GM12892 (cell line): ENCODE measurements around the gene ANKS1B.

Source experiments
- DNase-seq: peaks from one replicate; pipeline ENCODE4 v3.0.0; 2011; ENCODE audit not compliant: insufficient read length
- FAIRE-seq: peaks from 2 replicates; lab custom pipeline; 2011; peaks lifted over from hg19 to GRCh38; lab: Jason Lieb, UNC
- POLR2A ChIP-seq: IDR thresholded peaks from 2 replicates; pipeline ENCODE4 v1.6.1; 2011; ENCODE audit warnings: low read depth, low read length, control low read depth
- POLR2AphosphoS5 ChIP-seq: IDR thresholded peaks from 2 replicates; pipeline ENCODE4 v1.6.1; 2011; ENCODE audit warnings: low read depth, low read length, control low read depth
- TAF1 ChIP-seq: IDR thresholded peaks from 2 replicates; pipeline ENCODE4 v1.6.1; 2011; ENCODE audit warnings: low read depth, mild to moderate bottlenecking, control low read depth, low read length, borderline replicate concordance

ANKS1B gene

DNA sequence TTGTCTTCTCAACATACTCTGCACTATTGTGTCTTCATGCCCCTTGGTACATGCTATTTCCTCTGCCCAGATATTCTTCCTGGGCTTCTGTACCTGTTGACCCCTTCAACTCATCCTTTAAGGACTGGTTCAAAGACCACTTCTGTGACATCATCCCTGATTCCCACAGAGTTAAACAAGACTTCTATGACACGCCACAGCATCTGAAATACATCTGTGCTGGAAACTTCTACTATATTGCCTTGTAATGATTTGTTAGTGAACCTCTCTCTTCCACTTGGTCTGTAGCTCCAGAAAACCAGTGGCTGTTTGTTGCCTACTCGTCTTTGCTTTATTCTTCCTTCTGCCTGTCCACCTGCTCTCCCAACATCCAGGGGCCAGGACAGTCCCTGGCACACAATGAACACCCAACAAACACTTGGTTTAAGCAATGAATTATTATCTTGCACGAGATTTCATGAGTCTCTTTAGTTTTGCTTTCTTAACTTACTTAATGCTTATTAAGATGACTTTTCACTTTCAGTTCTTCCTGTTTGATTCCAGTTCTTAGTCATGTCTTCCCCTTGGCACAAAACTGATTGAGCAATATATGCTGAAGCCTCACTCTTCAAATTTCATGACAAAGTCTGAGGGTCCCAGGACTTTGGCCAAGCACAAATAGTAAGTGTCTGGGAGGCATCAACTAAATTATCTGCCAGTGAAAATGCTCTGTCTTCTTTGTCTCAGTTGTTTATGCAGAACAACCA lies 853.8 kb downstream of the ANKS1B start:
- TF ChIP-seq POLR2A (no peak), POLR2AphosphoS5 (no peak), TAF1 (no peak)
- FAIRE-seq (peak; percentile 93), DNase-seq (no peak)

DNA sequence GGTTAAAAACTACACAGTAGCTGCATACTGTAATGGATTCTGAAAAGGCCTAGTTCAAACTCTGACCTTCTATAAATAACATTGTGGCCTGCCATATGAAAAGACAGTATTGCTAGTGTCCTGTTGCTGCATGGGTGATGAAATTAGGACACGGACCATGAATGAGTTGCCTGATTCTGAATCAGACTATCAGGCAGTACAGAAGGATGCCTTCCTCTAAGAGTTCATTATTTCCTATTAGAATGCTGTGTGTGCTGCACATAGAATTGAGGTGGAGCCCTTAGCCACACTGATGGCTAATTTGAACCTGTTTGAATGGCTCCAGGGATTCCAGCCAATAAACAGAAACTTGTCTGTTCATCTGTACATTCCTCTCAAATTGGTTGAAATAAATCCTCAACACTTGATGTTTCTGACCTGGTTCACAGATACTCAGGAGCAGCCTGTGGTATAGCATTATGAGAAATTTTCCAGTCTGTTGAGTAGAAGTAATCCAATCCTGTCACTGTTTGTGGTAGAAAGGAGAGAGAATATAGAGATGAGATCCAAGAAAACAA lies 856.4 kb downstream of the ANKS1B start:
- FAIRE-seq (no peak), DNase-seq (no peak)
- no peak for TF ChIP-seq TAF1
- no peak for TF ChIP-seq POLR2A
- no peak for TF ChIP-seq POLR2AphosphoS5

DNA sequence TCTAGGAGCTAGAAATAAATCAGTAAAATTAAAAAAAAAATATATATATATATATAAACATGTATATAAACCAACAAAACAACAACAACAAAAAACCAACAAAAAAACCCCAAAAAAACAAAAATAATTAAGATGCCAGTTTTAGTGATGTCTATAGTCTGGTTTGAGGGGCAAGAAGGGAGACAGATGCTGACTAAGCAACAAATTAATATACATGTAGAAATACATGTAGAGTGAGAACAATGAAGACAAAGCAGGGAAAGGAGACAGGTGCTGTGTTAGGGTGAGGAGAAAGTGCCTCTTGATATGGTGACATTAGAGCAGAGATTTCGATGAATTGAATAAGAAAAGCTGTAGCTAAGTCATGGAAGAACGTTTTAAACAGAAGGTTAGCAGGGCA lies 861.8 kb downstream of the ANKS1B start:
- TF ChIP-seq POLR2A: no peak
- no peak for TF ChIP-seq POLR2AphosphoS5
- no peak for TF ChIP-seq TAF1
- FAIRE-seq (no peak), DNase-seq (no peak)

DNA sequence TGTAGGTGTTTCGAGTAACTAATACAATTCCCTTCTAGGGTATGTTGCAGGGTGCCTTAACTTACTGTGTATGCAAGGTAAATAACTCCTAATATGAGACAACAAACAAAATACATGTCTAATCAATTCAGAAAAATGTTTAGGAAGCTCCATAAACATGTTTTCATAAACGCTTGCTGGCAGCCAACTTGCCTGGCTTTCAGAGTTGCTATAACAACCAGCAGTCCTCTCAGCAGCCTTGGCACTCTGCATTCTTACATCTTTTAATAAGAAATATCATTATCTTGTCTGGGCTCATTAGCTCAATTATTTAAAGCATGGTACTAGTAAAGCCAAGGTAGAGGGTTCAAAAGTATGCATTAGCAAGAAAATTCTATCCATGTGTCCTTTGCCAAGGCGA lies 862.2 kb downstream of the ANKS1B start:
- no peak for DNase-seq
- no peak for FAIRE-seq
- TF ChIP-seq POLR2AphosphoS5: no peak
- TF ChIP-seq POLR2A: no peak
- TF ChIP-seq TAF1: no peak

DNA sequence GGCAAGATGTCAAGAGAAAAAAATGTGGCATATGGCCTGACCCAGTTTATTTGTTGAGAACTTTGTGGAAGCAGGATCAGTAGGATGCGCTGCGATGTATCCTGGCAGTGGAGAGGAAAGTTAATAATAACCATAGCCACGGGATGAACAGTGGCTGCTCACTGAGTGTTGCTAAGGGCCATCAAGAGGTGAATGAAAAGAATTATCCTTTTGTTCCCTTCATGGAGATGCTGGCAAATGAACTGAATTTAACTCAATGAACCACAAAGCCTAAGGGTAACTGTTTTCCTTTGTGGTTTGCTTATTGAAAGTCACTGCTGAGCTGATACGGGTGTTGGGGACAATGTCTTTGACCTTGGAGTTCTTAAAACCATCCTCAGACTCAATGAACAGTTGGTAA lies 863.2 kb downstream of the ANKS1B start:
- DNase-seq (no peak), FAIRE-seq (no peak)
- TF ChIP-seq POLR2AphosphoS5 (no peak), TAF1 (no peak), POLR2A (no peak)

DNA sequence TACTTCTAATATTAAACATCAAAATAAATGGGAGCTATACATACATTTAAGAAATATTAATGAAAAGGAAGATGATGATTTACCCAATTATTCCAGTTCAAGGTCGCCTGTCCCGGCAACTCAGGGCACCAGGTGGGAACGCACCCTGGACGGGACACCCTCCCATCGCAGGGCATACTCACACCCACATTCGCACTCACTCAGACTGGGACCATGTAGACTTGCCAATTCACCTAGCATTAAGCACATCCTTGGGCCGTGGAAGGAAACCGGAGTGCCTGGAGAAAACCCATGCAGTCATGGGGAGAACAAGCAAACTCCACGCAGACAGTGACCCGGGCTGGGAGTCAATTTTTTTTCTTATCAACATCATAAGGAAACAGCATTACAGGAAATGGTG lies 864.8 kb downstream of the ANKS1B start:
- DNase-seq (no peak), FAIRE-seq (no peak)
- TF ChIP-seq POLR2A (no peak), TAF1 (no peak), POLR2AphosphoS5 (no peak)

DNA sequence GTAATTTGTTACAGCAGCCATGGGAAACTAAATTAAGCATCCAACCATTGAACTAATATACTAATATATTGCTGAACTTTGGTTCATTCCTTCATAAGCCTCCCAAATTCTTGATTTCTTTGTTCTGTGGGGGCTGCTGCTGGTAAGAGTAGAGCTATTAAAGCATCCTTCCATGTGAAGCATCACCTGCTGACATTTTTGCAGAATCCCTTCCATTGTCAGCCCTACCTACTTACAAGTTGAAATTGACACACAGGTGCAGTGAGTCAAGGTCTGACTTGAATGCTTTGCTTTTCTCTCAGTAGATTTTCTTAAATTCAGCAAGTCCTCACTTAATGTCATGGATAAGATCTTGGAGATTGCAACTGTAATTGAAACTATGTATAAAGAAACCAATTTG lies 865.3 kb downstream of the ANKS1B start:
- DNase-seq (no peak), FAIRE-seq (no peak)
- TF ChIP-seq POLR2AphosphoS5: no peak
- TF ChIP-seq POLR2A: no peak
- no peak for TF ChIP-seq TAF1

DNA sequence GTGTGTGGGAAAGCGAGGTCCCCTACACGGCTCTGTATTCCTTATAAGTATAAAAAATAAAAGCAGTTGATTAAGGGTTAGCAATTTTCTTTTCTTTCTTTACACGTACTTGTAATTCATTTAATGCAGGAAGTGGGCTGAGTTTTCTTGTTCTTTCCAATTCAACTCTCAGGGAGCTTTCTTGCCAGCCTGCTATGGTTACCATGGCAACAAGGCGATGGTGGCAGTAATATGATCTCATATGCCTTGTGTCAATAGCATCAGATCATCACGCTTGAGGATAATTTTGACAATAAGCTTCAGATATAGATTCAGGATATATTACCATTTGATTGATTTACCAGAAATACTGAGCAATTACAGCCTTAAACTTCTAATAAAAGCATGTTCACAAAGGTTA lies 873.1 kb downstream of the ANKS1B start:
- TF ChIP-seq POLR2AphosphoS5: no peak
- no peak for TF ChIP-seq POLR2A
- no peak for TF ChIP-seq TAF1
- DNase-seq (no peak), FAIRE-seq (no peak)

DNA sequence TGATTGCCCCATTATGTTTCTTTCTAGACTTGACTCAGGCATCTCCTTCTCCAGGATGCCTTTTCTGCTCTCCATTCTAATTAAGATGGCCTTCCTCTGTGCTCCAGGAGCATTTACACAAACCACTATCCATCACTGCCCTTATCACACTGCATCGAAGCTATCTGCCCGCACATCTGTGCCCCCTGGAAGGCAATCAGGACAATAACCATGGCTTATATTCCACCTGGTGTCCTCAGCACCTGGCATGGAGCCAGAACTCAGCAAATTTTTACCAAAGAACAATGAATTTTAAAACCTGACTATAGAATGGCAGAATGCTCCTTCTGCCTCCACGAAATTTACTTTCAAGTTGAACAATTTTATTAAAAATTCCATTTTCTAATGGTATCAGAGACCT lies 873.9 kb downstream of the ANKS1B start:
- DNase-seq (no peak), FAIRE-seq (no peak)
- TF ChIP-seq TAF1 (no peak), POLR2AphosphoS5 (no peak)

DNA sequence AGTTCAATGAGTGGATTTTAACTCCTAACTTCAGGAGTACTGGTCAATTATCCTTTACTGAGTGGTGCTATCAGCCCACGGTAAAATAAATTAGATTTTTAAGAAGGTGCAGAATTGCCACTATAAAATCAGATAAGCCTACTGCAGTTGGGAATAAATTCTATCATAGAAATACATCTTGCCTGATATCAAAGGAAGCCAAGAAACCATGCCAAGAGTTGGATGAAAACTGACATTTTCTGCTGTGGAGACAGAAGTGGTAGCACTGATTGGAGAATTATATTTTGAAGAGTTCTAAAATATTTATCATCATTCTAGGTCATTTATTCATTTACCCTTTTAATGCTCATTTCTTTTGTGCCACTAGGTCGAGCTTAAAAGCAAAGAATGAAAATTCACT lies 874.5 kb downstream of the ANKS1B start:
- no peak for DNase-seq
- no peak for FAIRE-seq
- TF ChIP-seq TAF1: no peak
- TF ChIP-seq POLR2AphosphoS5: no peak
- TF ChIP-seq POLR2A: no peak

DNA sequence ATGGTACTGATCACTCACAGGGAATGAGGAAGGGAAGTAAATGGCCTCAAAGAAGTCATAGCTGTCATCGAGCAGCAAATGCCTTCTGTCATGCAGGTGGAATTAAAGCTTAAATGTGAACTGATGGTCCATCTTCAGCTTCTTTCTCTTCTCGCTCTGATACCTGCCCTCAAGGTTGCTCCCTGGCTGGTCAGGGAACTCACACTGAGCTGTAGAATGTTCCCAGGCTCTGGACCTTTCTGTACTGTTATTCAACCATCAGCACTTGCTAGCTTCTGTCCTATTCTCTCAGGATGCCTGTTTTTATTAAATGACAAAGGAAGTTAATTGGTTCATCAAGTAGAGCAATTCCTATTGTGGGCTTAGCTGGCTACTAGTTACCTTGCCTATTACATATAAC lies 875.8 kb downstream of the ANKS1B start:
- DNase-seq (no peak), FAIRE-seq (no peak)
- TF ChIP-seq TAF1 (no peak), POLR2A (no peak), POLR2AphosphoS5 (no peak)

DNA sequence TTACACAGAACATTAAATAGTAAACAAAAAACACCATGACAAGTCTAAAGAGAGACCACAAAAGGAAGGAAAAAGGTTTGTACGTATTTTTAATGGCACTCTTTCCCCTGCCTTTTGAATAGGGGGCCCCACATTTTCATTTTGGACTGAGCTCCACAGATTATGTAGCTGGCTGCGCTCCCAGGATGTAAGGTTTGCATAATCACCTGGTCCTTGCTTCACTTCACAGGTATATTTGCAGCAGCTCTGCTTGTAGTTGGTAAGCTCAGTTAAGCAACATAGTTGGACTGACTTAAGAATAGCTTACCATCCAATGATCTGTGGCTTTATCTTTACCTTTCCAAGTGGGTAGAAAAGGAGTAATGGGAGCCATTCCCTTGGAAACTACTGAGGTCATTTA lies 885.0 kb downstream of the ANKS1B start:
- no peak for DNase-seq
- no peak for FAIRE-seq
- TF ChIP-seq POLR2A: no peak
- no peak for TF ChIP-seq TAF1
- TF ChIP-seq POLR2AphosphoS5: no peak

DNA sequence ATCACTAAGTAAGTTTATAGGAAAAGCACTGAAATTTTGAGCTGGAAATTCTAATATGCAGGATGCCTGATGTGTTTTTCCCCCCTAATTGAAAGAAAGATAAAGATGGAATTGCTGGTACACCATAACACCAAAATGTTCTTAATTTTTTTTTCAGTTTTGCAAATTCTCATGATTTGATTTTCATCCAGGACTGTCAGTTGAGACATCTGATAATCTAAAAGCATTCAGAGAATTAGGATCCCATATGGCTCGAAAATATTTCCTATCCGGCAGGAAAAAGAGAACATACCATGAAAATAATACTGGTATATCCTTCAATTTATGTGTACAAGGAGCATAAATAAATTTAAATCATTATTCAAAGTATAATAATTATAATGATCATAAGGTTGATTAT lies 887.6 kb downstream of the ANKS1B start:
- TF ChIP-seq POLR2A: no peak
- TF ChIP-seq POLR2AphosphoS5: no peak
- TF ChIP-seq TAF1: no peak
- no peak for DNase-seq
- no peak for FAIRE-seq
